Measurements from ENCODE around the gene AMMECR1L.
"Not testable (repeated sequence)": the region's sequence is repeated elsewhere in the genome, so short reads cannot be mapped to it uniquely, and the experiment has no call there.

AMMECR1L gene

DNA sequence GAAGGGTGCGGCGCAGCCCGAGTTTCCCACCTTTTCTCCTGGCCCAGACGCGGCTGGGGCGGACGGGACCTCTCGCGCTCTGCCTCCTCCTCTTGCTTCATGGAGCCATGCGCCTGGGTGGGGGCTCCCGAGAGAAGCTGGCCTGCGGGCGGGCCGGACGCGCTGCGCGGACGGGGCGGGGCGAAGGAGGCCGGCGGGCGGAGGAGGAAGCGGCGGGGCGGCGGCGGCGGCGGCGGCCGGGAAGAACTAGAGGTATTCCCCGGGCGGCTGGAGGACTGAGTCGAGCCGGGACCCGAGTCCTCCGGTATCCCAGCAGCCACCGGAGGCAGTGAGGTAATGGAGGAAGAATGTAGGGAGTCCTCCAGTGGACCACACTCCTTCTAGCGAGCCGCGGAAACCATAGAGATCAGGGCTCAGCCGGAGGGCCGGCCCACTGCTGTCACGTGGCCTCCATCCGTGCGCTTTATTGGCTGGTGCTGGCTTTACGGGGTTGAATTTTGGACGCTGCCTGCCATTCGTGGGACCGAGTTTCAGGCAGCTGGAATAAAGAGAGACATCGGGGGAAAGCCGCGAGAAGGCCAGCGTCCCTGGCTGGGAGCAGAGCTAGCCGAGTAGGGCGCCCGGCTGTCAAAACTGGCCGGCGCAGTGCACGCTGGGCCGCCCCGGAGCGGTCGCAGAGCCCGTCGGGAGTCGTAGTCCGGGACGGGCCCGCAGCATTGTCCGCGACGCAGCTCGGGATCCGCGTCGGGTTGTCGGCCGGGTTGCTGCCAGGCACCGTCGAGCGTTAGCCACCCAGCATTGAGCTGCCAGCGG is at the start of gene AMMECR1L:
TSS of gene AMMECR1L (minus strand) at position 177 of the 813 bp plus-strand sequence. CDS start 11,722 bp downstream, outside the sequence.
- DNase-seq = peak; percentile 40 to 53

DNA sequence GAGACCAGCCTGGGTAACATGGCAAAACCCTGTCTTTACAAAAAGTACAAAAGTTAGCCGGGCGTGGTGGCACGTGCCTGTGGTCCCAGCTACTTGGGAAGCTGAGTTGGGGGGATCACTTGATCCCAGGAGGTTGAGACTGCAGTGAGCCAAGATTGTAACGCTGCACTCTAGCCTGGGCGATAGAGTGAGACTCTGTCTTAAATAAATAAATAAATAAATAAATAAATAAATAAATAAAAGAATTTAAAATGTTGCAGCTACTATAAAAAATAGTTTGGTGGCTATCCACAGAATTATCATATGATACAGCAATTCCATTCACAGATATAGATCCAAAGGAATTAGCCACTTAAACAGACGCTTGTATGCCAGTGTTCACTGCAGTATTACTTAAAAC is 49.6 kb upstream of the AMMECR1L start:
- DNase-seq = no peak

DNA sequence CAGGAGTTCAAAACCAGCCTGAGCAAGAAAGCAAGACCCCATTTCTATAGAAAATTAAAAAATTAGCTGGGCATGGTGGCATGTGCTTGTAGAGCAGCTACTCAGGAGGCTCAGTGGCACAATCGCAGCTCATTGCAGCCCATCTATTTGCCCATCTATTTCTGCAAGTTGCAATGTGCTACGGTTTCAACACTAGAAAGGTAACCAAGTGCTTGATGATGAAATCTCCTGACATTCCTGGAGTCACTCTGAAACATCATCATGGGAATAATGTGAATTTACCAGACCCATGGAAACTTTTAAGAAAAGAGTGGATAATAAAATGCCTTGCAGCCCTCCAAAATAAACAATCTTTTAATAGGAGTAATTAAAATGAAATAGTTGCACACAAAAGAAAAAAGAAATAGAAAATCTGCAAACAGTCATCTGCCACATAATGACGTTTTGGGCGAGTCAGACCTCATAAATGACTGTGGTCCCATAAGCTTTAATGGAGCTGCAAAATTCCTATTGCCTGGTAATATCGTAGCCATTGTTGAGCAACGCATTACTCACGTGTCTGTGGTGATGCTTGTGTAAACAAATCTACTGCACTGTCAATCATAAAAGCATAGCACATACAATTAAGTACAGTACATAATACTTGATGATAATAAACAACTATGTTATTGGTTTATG is 46.6 kb upstream of the AMMECR1L start:
- no peak for DNase-seq

DNA sequence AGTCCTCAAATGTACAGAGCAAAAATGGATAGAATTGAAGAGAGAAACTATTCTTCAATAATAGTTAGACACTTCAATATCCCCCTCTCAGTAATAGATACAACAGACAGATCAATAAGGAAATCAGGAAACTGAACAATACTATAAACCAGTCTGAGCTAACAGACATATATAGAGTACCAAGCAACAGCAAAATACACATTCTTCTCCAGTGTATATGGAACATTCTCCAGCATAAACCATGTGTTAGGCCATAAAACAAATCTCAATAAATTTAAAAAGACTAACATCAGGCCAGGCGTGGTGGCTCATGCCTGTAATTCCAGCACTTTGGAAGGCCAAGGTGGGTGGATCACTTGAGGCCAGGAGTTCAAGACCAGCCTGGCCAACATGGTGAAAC is 43.7 kb upstream of the AMMECR1L start:
- no peak for DNase-seq

DNA sequence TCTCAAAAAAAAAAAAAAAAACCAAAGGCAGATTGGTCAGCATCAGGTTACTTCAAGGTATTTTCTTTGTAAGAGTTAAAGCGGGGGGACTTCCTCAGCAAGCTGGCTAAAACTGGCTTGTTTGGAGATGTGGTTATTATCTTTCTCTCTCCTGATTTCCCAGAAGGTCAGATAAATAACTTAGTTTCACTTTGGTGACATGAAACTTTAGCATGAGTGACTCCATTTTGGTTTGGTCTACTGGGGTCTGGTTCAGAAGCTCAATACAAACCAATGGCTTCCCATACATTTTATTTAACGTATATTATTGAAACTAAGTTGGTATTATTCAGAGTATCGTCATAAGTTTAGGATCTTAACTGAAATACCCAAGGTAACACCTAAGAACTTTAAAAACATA is 41.6 kb upstream of the AMMECR1L start:
- no peak for DNase-seq

DNA sequence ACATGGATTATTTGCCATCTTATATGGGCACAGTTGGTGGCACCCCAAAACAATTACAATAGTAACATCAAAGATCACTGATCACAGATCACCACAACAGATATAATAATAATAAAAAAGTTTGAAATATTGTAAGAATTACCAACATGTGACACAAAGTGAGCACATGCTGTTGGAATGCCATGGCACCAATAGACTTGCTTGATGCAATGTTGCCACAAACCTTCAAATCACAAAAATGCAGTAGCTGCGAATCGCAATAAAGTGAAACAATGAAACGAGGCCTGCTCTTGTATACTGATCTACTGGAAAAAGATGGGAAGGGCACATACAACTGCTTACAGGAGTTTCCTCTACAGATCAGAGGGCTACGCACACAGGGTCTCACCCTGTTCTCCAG is 32.2 kb upstream of the AMMECR1L start:
- no peak for DNase-seq

DNA sequence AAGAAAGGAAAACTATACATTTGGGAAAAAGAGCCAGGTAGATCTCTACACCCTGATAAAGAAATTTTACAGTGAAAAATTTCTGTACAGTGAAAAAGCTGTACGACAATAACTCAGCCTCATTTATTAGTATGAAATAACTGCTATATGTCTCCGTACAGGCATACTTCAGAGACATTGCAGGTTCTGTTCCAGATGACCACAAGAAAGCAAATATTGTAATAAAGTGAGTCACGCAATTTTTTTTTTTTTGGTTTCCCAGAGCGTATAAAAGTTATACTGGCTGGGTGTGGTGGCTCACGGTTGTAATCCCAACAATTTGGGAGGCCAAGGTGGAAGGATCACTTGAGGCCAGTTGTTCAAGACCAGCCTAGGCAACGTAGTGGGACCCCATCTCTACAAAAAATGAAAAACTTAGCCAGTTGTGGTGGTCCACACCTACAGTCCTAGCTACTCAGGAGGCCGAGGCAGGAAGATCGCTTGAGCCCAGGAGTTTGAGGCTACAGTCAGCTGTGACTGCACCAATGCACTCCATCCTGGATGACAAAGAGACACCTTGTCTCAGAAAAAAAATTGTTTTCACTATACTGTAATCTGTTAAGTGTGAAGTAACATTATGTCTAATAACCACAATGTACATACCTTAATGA is 28.2 kb upstream of the AMMECR1L start:
- DNase-seq = no peak

DNA sequence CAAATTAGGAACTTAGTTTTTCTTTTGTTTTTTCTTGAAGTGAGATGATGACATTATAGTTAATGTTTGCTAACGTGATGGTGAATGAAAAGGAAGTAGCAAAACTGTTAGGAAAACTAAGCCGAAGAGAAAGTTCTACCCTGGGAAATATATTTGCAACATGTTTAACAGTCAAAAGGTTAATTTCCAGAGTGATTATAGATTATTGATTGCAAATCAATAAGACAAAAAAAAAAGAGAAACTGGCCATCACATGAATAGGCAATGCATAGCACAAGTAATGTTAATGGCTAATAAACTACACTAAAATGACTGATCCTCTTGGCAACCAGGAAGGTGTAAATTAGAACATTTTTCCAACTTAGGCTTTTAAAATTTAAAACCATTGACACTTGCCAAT is 26.0 kb upstream of the AMMECR1L start:
- no peak for DNase-seq

DNA sequence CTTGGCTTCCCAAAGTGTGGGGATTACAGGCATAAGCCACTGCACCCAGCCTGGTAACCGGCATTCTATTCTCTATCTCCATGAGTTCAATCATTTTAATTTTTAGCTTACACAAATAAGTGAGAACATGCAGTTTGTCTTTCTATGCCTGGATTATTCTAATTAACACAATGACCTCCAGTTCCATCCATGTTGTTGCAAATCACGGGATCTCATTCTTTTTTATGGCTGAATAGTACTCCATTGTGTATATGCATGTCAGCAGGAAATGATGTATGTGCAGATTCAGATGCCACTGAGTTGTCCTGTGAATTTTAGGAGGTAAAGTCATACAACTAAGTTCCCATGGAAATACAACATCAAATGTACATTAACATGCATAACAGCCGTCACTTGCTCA is 24.7 kb upstream of the AMMECR1L start:
- DNase-seq = no peak

DNA sequence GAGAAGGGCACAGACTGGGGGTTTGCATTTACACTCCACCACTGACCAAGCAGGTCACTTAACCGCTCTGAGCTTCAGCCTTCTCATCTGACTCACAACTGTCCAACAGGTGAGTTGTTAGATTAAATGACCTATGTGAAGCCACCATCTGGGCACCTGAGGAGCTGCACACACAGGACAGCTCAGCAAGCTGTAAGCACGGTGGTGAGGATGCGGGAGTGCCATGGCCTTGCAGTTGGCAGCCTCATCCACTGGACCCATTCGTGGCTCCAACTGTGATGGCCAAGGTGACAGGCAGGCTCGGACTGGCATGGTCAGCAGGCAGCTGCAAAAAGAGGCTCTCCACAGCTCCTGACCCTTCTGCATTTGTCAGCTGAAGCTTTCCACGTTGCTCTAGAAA is 23.3 kb upstream of the AMMECR1L start:
- DNase-seq = no peak

DNA sequence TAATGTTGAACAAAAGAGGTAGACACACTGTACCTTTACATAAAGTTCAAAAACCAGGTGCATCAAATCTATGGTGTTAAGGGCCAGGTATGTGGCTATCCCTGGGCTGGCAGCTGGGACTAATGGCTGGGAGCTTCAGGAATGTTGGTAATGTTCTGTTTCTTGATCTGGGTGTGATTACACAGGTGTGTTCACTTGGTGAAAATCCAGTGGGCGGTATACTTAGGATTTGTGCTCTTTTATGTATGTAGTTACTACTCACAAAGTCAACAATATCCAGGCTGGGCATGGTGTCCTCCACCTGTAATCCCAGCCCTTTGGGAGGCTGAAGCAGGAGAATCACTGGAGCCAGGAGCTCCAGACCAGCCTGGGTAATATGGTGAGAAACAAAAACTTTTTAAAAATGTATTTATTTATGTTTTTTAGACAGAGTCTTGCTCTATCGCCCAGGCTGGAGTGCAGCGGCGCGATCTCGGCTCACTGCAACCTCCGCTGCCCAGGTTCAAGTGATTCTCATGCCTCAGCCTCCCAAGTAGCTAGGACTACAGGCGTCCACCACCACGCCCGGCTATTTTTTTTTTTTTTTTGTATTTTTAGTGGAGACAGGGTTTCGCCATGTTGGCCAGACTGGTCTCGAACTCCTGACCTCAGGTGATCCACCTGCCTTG is 22.1 kb upstream of the AMMECR1L start:
- DNase-seq = not testable (repeated sequence)

DNA sequence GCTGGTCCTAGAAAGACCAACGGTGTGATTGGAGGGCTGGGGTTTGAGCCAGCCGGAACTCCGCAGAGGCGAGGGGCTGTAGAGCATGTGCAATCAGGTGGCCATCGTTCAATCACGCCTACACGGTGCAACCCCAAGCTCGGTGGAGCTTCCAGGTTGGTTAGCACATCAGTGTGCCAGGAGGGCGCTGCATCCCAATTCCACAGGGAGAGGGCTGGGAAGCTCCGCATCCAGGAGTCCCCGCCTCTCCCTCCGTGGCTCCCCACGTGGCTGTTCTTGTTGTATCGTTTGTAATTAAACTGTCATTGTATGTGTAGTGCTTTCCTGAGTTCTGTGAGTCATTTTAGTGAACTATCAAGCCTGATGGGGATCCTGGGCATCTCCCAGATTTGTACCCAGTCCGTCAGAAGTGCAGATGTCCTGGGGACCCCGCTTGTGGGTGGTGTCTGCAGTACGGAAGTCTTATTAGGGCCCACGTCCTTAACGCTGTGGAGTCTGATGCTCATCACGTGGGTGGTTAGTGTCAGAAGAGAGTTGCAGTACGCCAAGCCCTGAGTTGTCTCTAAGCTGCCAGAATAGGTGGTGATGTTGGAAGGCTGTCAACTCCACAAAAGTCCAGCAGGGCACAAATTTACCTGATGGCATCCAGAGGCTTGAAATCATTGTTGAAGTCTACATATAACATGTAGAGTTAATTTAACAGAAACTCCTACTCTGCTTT is 20.6 kb upstream of the AMMECR1L start:
- DNase-seq = no peak

DNA sequence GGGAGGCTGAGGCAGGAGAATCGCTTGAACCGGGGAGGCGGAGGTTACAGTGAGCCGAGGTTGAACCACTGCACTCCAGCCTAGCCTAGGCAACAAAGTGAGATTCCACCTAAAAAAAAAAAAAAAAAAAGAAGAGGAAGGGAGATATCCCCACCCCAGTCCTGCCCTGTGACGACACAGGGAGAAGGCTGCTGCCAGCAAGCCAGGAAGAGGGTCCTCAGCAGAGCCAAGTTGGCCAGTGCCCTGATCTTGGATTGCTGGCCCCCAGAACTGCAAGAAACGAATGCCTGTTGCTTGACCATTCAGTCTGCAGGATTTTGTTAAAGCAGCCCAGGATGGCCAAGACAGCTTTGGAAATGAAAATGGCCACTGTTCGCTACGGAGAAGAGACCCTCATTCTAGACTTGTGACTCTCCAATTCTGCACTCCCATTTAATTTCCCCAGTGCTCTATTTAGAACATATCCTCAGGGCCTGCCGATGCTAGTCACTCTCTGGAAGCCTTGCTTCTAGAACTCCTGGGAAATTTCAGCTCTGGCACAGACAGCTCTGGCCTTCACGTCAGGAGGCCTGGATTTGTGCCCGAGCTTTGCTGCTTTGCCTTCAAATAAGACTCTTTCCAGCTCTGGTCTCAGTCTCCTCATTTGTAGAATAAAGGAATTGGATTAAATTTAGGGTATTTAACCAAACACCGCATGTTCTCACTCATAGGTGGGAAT is 15.7 kb upstream of the AMMECR1L start:
- DNase-seq = no peak

DNA sequence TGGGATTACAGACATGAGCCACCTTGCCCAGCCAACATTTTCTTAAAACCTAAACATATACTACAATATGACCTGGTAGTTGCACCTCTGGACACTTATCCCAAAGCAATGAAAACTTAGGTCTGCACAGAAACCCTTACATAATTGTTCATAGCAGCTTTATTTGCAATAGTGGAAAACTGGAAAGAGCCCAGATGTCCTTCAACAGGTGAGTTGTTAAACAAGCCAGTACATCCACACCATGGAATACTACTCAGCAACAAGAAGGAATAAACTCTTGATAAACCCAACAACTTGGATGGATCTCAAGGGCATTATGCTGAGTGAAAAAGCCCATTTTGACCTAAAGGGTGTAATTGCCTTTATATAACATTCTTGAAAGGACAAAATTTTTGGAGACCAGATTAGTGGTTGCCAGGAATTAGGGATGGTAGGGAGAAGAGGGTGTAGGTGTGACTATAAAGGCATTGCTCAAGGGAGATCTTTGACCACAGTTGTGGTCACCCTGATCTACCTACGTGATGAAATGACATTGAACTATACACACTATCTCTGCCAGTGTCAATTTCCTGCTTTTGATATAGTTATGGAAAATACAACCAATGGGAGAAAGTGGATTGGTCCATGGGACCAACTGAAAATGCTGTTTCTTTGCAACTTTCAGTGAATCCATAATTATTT is 11.9 kb upstream of the AMMECR1L start:
- DNase-seq = no peak

DNA sequence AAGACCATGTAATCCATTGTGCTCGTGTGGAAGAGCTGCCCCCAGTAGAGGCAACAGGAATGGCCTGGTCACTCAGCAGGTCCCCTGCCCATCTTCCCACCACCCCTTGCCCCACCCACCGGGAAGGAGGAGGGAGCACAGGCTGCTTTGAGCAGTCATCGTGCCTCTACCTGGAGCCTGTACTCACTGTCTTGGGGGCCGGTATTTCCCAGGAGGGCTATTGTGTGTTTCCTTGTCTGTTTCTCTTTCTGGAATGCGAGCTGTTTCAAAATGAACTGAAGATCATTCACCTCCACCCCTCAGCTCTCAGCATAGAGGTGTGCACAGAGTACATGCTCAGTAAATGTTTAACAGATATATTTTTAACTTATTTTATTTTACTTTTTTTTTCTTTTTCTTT is 7.7 kb upstream of the AMMECR1L start:
- no peak for DNase-seq

DNA sequence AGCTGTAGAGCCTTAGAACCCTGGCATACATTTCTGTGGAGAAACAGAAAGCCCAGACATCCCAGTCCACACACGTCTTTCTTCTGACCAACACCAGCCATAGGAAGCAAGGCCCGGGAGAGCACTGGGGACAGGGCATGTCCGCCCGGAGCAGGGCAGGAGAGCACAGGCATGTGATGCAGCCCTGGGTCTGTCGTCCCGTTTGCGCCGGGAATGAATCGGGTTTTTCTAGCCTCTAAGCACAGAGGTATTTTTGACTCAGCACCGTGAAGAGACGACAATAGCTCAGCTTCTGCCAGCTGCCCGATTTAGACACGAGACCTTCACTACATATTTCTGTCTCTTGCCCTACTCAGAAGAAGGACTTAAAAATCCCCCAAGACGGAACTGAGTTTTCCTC is 7.3 kb upstream of the AMMECR1L start:
- no peak for DNase-seq

DNA sequence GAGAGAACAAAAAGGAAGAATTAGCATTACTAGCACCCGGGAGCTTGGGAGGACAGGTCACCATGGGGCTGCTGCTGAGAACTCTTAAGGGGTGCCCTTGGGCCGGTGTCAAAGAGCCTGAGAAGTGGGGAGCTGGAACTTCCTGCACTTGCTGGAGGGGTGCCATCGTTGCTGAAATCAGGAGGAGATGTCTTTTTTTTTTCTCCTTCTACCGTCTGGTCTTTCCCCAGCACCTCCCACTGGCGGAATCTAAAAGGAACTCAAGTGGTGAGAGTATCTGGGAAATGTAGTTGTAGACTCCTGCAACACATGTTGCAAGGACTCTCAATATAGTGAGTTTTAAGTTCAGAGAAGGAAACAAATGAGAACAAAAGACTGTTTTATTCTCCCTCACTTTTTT is 6.1 kb upstream of the AMMECR1L start:
- DNase-seq = peak in 1 of 2 experiments; percentile 16

DNA sequence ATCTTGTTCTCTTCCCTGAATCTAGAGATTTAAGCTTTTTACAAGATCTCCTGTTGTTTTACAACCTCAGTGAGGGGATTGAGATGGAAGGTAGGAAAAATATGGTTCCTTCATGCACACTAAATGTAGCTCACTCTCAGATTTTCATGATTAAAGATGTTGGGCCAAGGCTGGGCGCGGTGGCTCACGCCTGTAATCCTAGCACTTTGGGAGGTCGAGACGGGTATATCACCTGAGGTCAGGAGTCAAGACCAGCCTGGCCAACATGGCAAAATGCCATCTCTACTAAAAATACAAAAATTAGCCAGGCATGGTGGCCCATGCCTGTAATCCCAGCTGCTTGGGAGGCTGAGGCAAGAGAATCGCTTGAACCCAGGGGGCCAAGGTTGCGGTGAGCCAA is 5.0 kb upstream of the AMMECR1L start:
- not testable (repeated sequence) for DNase-seq

DNA sequence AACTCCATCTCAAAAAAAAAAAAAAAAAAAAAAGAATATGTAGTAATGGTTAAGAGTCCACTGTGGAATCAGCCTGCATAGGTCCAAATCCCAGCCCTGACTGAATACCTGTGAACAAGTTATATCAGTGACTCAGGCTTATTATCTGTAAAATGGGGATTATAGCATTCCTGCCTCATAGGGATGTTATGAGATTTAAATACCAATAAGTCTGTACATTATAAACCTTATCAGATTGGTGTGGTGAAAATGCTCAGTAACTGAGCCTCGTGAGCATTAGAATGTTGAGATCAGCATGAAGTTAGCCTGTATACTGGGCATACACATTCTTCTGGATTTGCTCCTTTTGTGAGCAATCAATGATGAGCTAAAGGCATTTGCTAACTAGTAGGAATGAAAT is 3.0 kb upstream of the AMMECR1L start:
- no peak for DNase-seq

DNA sequence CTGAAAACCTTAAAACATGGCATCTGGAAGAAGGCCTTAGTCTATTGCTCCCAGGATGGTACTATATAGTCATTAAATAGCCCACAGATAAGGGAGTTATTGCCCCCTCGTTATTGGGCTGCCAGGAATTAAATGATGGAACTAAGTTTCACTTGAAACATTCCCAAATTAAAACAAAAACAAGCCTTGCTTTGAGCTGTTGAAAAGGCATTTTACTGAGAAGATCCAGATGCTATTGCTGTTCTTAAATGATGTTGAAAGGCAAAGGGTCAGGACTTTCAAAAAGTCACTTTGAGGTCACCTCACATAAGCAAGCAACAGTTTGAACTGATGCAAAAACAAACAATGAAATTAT is 2.0 kb upstream of the AMMECR1L start:
- DNase-seq = no peak

DNA sequence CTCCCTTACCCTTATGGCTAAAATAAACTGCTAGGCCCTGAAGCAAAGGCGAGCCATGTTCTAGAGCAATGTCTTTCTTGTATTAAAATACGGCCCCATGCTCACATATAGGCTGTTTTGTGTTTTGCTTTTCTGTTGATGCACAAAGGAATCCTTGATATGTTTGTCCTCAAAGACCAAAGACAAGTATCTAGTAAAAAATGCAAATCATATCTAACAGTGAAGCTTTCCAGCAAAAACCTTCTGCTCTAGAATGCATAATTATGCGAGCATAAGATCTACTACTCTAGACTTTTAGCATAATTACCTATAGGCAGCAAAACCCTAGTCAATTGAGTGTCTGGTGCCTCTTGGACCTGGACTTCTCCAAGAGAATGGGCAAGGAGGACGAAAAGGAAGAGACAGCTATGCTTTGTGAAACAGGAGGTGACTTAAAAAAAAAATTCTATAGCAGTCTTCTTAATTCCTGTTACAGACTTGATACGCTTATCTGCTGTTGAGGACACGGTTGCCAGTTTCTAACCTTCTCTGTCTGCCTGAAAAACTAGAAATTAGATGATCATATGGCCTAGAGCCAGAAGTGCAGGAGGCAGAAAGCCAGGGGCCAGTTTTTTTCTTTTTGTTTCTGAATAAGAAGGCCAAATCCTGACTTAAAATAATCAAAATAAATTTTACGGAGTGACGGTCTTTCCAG is 1.5 kb upstream of the AMMECR1L start:
- no peak for DNase-seq
